IgD-negative memory B cell (primary cell): Measurements from ENCODE around the gene ZFP64. TPM values are rescaled to one million over a fixed set of nuclear protein-coding genes. Genes with fewer than 3 reads are reported as not detected.

Experiments used
- H3K27ac Mint-ChIP-seq, 3 donors: one replicate each; pipeline ENCODE4 v1.8.0; 2020 to 2022; ENCODE audit warnings: mild to moderate bottlenecking in 3 of 3, mixed read lengths in 3 of 3, moderate library complexity in 1 of 3
- H3K27me3 Mint-ChIP-seq: one replicate; pipeline ENCODE4 v1.8.0; 2021; ENCODE audit warnings: mixed read lengths
- H3K36me3 Mint-ChIP-seq: one replicate; pipeline ENCODE4 v1.8.0; 2020; ENCODE audit warnings: mild to moderate bottlenecking, mixed read lengths
- H3K4me1 Mint-ChIP-seq, 3 donors: one replicate each; pipeline ENCODE4 v1.8.0; 2020 to 2022; ENCODE audit warnings: mixed read lengths in 3 of 3, mild to moderate bottlenecking in 1 of 3
- H3K4me3 Mint-ChIP-seq, 4 donors: one replicate each; pipeline ENCODE4 v1.8.0; 2020 to 2022; ENCODE audit warnings: mild to moderate bottlenecking in 4 of 4, mixed read lengths in 4 of 4, moderate library complexity in 3 of 4
- H3K9me3 Mint-ChIP-seq, 3 donors: one replicate each; pipeline ENCODE4 v1.8.0; 2020 to 2021; ENCODE audit warnings: mixed read lengths in 3 of 3, mild to moderate bottlenecking in 1 of 3
- polyA plus RNA-seq: library from polyadenylated mRNA; unstranded; fragments of 300-500 nt; fragmentation: Illumina TruSeq; gene quantifications from one replicate; pipeline ENCODE4 v1.2.3, GENCODE V29; 2021

Gene ZFP64
- polyA plus RNA-seq, 1 donor from 2014 or later: 12.8 TPM

DNA sequence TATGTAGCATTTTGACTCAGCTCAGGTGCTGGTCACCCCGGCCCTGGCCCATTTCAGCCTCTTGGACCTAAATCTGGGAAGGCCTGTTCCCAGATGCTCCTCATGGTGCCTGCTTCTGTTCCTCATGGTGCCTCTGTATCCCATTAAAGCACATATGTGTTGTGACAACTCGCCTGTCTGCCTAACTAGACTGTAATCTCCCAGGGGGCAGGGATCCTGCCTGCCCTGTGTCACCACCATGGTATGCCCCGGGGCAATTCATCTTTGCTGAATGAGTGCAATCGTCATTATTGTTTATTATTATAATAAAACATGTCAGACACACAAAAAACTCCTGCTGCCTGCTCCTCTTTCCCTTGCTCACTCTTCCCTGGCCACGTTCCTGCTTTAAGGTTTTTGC is 62.0 kb downstream of the ZFP64 start:
- H3K4me1 Mint-ChIP-seq: peaks cover 0 to 6% (median 2%) of the 10 kb centered on the region in 3 donors
- peaks cover 11% of the 10 kb centered on the region for H3K36me3 Mint-ChIP-seq
- H3K27me3 Mint-ChIP-seq: no peaks in the 10 kb centered on the region
- H3K9me3 Mint-ChIP-seq: peaks cover 0 to 2% (median 0%) of the 10 kb centered on the region in 3 donors
- H3K4me3 Mint-ChIP-seq: no peak overlapping the region
- H3K27ac Mint-ChIP-seq: no peak overlapping the region

GRCh38 chr20:52127309-52127708 is 64.3 kb downstream of the ZFP64 start:
- Mint-ChIP-seq H3K27me3 (no peaks in the 10 kb centered on the region), H3K36me3 (peaks cover 11% of the 10 kb centered on the region), H3K9me3 (peaks cover 0 to 2% (median 0%) of the 10 kb centered on the region in 3 donors), H3K4me3 (no peak overlapping the region), H3K4me1 (peaks cover 0 to 6% (median 2%) of the 10 kb centered on the region in 3 donors), H3K27ac (no peak overlapping the region)

DNA sequence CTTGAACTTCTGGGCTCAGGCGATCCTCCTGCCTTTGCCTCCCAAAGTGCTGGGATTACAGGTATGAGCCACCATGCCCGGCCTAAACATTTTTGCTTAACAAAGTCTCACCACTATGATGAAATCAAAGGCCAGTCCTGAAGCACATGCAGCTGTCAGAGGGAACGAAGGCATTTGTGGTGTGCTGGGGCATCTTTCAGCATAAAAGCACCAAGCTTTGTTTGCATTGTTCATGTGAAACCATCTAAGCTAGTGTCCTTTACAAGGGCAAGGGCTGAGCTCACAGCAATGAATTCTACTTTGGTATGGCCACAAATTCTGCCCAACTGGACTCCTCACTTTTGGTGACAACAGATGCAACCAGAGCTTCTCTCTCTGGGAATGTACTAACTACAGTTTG is 66.8 kb downstream of the ZFP64 start:
- peaks cover 6% of the 10 kb centered on the region for H3K36me3 Mint-ChIP-seq
- H3K4me1 Mint-ChIP-seq: peaks cover 0 to 6% (median 2%) of the 10 kb centered on the region in 3 donors
- no peak overlapping the region for H3K27ac Mint-ChIP-seq
- no peaks in the 10 kb centered on the region for H3K27me3 Mint-ChIP-seq
- H3K4me3 Mint-ChIP-seq: no peak overlapping the region
- no peaks in the 10 kb centered on the region for H3K9me3 Mint-ChIP-seq

DNA sequence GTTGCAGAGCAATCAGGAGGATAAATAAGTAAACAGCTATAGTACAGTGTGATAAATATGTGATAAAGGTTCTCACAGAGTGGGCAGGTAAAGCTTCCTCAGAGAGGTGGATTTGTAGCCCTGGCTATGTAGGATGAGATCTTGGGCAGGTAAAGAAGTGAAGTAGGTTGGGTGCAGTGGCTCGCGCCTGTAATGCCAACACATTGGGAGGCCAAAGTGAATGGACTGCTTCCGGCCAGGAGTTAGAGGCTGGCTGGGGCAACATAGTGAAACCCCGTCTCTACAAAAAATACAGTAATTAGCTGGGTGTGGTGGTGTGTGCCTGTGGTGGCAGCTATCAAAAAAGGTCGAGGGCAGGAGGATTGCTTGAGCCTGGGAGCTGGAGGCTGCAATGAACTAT is 72.9 kb downstream of the ZFP64 start:
- H3K27me3 Mint-ChIP-seq: no peaks in the 10 kb centered on the region
- H3K4me3 Mint-ChIP-seq: peak overlapping the region in 1 of 4 donors; percentile 24
- H3K9me3 Mint-ChIP-seq: peaks cover 0 to 4% (median 0%) of the 10 kb centered on the region in 3 donors
- H3K36me3 Mint-ChIP-seq: peaks cover 15% of the 10 kb centered on the region
- H3K27ac Mint-ChIP-seq: no peak overlapping the region
- H3K4me1 Mint-ChIP-seq: no peaks in the 10 kb centered on the region

DNA sequence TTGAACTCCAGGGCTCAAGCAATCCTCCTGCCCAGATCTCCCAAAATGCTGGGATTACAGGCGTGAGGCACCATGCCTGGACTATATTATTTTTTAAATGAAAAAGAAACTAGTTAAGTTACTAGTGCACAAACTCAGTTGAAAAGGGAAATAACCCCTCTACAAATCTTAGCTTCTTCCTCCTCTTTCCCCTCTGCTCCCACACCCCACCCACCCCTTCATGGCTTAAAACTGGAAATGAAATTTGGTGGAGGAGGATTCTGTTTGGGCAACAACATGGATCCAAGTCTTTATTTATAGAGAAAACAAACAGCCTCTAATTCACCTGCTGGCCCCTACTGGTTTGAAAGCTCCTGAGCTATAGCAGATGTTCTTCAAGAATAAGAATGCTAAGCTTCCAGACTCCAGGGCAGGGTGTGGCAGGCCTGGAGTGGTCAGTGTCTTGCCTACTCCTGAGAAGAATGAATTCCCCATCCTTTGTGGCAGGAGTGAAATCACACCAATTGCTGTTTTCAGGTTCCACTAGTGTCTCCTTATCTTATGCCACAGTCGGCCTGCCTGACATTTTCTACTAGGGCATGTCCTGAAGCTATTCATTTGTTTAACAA is 73.5 kb downstream of the ZFP64 start:
- H3K4me3 Mint-ChIP-seq: peak overlapping the region in 1 of 4 donors; percentile 24
- peaks cover 0 to 4% (median 0%) of the 10 kb centered on the region in 3 donors for H3K9me3 Mint-ChIP-seq
- no peak overlapping the region for H3K27ac Mint-ChIP-seq
- H3K4me1 Mint-ChIP-seq: no peaks in the 10 kb centered on the region
- no peaks in the 10 kb centered on the region for H3K27me3 Mint-ChIP-seq
- H3K36me3 Mint-ChIP-seq: peaks cover 15% of the 10 kb centered on the region

DNA sequence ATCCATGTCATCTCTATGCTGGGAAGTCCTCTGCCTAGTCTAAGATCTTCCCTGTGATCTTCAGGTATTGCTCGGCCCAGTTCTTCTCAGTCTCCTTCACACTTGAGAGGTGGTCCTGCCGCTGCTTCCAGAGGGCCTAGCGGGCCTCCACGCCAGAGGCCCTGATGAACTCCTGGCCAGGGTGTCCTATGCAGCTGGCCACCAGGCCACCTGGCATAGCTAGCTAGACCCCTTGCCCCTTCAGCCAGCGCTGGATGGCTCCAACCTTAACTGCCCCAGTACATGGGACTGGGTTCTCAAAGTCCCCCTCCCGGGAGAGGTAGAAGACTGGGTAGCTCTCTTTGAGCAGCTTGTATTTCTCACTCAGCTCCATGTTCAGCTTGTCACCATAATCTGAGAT is 81.1 kb downstream of the ZFP64 start:
- Mint-ChIP-seq H3K27ac (no peak overlapping the region), H3K9me3 (no peaks in the 10 kb centered on the region), H3K27me3 (peaks cover 14% of the 10 kb centered on the region), H3K36me3 (peaks cover 10% of the 10 kb centered on the region), H3K4me3 (no peak overlapping the region), H3K4me1 (peaks cover 2 to 5% (median 3%) of the 10 kb centered on the region in 3 donors)

DNA sequence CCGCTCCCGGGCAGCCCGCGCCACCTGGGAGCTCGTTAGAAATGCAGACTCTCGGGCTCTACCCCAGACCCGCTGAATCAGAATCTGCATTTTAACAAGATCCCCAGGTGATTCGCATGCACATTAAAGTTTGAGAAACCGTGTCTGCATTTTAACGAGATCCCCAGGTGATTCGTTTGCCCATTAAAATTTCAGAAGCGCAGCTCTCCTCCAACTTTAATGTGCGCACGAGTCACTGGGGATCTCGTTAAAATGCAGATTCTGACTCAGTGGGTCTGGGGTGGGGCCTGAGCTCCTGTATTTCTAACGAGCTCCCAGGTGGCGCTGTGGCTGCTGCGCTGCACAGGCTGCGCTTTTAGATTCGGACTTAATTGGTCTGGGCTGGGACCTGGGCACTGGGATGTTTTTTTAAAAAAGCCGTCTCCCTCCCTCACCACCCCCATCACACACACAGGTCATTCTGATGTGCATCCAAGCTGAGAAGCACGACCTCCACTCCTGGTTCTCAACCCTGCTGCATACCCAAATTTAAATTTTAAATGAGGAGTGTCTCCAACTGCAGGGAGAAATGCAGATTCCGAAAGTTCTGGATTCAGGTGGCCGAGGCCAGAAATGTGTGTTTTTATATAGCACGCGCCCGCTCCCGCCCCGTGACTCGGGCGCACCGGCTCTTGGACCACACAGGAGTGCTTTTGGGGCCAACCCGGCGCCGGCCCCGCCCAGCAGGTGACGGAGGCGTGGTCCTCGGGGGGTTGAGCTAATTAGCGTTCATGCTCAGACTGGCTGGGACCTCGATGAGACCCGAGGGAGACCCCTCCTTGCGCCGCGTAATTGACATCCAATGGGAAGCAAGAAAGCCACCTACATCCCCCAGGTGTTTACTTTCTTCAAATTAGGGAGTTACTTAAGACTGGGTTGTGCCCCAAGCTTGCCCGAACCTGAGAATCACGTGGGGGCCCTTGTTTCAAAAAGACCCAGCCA is 85.8 kb downstream of the ZFP64 start:
- Mint-ChIP-seq H3K4me1 (peaks cover 5 to 16% (median 15%) of the 10 kb centered on the region in 3 donors), H3K4me3 (peak overlapping the region in 2 of 4 donors; percentile 54 to 87), H3K36me3 (peaks cover 2% of the 10 kb centered on the region), H3K9me3 (no peaks in the 10 kb centered on the region), H3K27me3 (peaks cover 35% of the 10 kb centered on the region), H3K27ac (no peak overlapping the region)

DNA sequence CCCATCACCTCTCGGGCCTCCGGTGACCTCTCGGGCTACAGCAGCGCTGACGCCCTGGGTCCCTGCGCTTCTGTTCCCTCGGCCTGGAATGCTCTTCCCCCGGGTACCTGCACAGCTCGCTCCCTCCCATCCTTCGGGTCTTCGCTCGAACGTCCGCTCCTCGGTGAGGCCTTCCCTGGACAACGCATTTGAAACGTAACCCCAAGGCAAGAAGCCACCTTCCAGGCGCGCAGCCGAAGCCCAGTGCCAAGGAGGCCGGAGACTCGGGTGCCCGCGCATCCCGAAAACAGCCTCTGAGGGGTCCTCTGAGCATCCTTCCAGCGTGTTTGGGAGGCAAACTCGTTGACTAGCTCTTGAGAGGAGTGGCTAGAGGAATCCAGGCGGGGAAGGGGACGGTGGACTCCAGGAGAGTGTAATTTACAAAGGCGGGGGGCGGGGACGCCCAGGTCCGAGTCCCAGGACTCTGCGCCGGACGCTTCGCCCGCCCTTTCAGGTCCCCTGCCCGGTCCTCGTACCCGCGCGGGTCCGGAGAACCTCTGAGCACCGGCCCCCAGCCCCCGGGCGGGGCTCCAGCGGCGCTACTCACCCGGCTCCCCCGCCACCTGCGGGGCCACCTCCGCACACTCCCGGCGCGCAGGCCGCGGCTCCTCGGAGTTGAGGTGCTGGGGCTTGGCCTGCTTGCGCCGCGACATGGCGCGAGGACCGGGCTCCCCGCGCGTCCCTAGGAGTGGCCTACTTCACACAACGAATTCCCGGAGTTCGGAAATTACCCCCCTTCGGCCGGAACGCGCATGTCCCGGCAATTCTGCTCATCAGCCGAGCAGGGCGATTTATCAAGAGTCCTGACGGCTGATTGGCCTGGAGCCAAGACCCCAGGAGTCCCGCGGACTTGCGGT is 86.8 kb downstream of the ZFP64 start:
- no peaks in the 10 kb centered on the region for H3K36me3 Mint-ChIP-seq
- no peaks in the 10 kb centered on the region for H3K9me3 Mint-ChIP-seq
- H3K4me3 Mint-ChIP-seq: peak overlapping the region; percentile 63 to 84 (median 66)
- H3K27ac Mint-ChIP-seq: no peak overlapping the region
- H3K4me1 Mint-ChIP-seq: peaks cover 5 to 16% (median 15%) of the 10 kb centered on the region in 3 donors
- H3K27me3 Mint-ChIP-seq: peaks cover 35% of the 10 kb centered on the region

DNA sequence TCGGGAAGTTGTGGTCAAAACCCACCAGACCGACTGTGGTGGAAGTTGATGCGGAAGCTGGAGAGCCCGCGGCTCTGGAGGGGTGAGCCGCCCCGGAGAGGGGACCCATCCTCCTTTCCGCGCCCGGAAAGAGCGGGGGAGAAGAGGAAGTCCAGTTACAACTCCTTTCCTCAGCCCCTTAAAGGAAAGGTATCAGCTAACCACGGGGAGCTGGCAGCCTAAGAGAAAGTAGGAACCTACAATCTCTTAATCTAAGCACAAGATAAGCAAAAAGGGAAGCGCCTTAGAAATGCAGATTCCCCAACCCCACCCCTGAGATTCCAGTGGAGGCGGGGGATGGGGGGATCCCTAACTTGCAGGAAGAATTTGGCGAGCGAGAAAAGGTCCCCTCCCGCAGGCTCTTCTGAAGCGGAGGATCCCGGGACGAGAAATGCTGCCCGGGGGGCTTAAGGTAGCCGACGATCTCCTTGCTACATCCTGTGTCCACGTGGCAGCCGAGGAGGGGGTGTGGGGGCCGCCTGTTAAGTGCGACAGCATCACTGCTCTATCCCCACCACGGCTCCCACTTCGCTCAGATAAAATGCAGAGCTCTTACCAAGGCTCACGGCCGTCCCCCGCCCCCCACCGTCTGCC is 87.5 kb downstream of the ZFP64 start:
- Mint-ChIP-seq H3K9me3 (no peaks in the 10 kb centered on the region), H3K4me3 (peak overlapping the region; percentile 60 to 84 (median 75)), H3K27me3 (peaks cover 35% of the 10 kb centered on the region), H3K36me3 (no peaks in the 10 kb centered on the region), H3K27ac (no peak overlapping the region), H3K4me1 (peaks cover 5 to 16% (median 15%) of the 10 kb centered on the region in 3 donors)

GRCh38 chr20:52103335-52103912 is 88.2 kb downstream of the ZFP64 start:
- Mint-ChIP-seq H3K27ac (no peak overlapping the region), H3K4me3 (peak overlapping the region; percentile 60 to 84 (median 75)), H3K4me1 (peaks cover 5 to 16% (median 15%) of the 10 kb centered on the region in 3 donors), H3K36me3 (peaks cover under 1% of the 10 kb centered on the region), H3K27me3 (peaks cover 35% of the 10 kb centered on the region), H3K9me3 (no peaks in the 10 kb centered on the region)

DNA sequence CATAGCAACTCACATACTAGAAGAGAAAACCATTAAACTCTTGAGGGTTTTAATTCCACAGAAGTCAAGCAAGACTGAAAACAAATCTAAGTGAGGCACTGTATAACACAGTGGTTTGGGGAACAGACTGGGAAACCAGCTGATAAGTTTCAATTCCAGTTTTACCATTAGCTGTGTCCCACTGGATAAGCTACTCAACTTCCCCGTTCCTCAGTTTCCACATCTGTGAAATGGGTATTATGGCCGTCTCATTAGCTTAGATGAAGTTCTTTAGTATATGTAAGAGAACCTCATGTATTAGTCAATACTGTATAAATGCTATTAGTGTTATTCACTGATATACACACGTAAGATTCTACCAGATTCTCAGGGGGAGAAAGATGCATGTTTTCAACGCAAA is 89.0 kb downstream of the ZFP64 start:
- Mint-ChIP-seq H3K4me1 (peaks cover 5 to 16% (median 15%) of the 10 kb centered on the region in 3 donors), H3K27me3 (peaks cover 35% of the 10 kb centered on the region), H3K4me3 (peak overlapping the region in 2 of 4 donors; percentile 17 to 48), H3K27ac (peak overlapping the region in 1 of 3 donors; percentile 41), H3K36me3 (peaks cover 2% of the 10 kb centered on the region), H3K9me3 (no peaks in the 10 kb centered on the region)

GRCh38 chr20:52102126-52102525 is 89.5 kb downstream of the ZFP64 start:
- Mint-ChIP-seq H3K9me3 (no peaks in the 10 kb centered on the region), H3K27ac (no peak overlapping the region), H3K36me3 (peaks cover 3% of the 10 kb centered on the region), H3K27me3 (peaks cover 35% of the 10 kb centered on the region), H3K4me3 (no peak overlapping the region), H3K4me1 (peaks cover 4 to 16% (median 15%) of the 10 kb centered on the region in 3 donors)
